Calu3 (cell line): ENCODE measurements around the gene C1QTNF1. TPM values are rescaled to one million over a fixed set of nuclear protein-coding genes. Genes with fewer than 3 reads are reported as not detected.

Source experiments
- BruUV-seq: library from RNA; stranded (reverse); fragments of 400-500 nt; replicated peaks from 2 replicates; lab custom pipeline; 2021; lab: Mats Ljungman, UMichigan
- CTCF ChIA-PET: fragments of 300-600 bp; sonication (Branson Sonifier 250); formaldehyde crosslinking; loops from one replicate; lab custom pipeline; 2022; ENCODE audit warnings: antibody characterized with exemption; lab: Charles Lee
- DNase-seq: peaks from one replicate; pipeline ENCODE4 v3.0.0; 2022
- H3K27ac Mint-ChIP-seq: one replicate; pipeline ENCODE4 v1.8.0; 2022; ENCODE audit warnings: mixed read lengths; ENCODE audit not compliant: unreplicated experiment
- H3K27me3 Mint-ChIP-seq: one replicate; pipeline ENCODE4 v1.8.0; 2022; ENCODE audit warnings: mixed read lengths; ENCODE audit not compliant: unreplicated experiment
- H3K36me3 Mint-ChIP-seq: one replicate; pipeline ENCODE4 v1.8.0; 2022; ENCODE audit warnings: mild to moderate bottlenecking, moderate library complexity, mixed read lengths; ENCODE audit not compliant: insufficient read depth, unreplicated experiment
- H3K4me1 Mint-ChIP-seq: one replicate; pipeline ENCODE4 v1.8.0; 2022; ENCODE audit warnings: mild to moderate bottlenecking, low read depth, mixed read lengths; ENCODE audit not compliant: unreplicated experiment
- H3K4me3 Mint-ChIP-seq: one replicate; pipeline ENCODE4 v1.8.0; 2022; ENCODE audit warnings: mild to moderate bottlenecking, low read depth, moderate library complexity, mixed read lengths; ENCODE audit not compliant: unreplicated experiment
- H3K9me3 Mint-ChIP-seq: one replicate; pipeline ENCODE4 v1.8.0; 2022; ENCODE audit warnings: low read depth, mixed read lengths; ENCODE audit not compliant: unreplicated experiment
- intact Hi-C: fragments of 100-400 bp; cut with micrococcal nuclease; formaldehyde crosslinking; loops from one replicate; pipeline ENCODE4 v1.10.0; 2022; ENCODE audit not compliant: unreplicated experiment
- total RNA-seq: library from RNA; stranded (reverse); gene quantifications from 2 replicates; pipeline ENCODE4 v1.2.3, GENCODE V29; 2022
- TF ChIP-seq, protein P1 (sequence below): fragments of 200-600 bp; IDR thresholded peaks from one replicate; pipeline ENCODE4 v1.8.0; 2022; ENCODE audit warnings: antibody characterized with exemption; ENCODE audit not compliant: unreplicated experiment

C1QTNF1 gene
- total RNA-seq, 1 experiment from 2014 or later: 3.3 TPM

DNA sequence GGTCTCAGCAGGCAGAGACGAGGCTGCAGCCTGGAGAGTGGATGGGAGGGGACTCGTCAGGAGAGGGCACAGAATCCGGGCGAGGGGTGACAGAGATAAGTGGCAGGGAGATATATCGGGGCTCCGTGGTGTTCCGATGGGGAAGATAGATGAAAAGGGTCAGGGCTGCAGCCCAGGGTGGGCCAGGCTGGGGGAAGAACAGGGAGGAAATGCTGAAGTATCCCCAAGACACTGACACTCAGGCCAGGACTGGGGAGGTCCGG lies 46.4 kb upstream of the C1QTNF1 start:
- H3K4me1 Mint-ChIP-seq: peaks cover 14% of the 10 kb centered on the region
- H3K36me3 Mint-ChIP-seq: peaks cover 67% of the 10 kb centered on the region
- H3K4me3 Mint-ChIP-seq: peak overlapping the region; percentile 77
- no peaks in the 10 kb centered on the region for H3K27me3 Mint-ChIP-seq
- BruUV-seq: no TSS peak
- CTCF ChIA-PET: no interaction called here
- DNase-seq: no peak
- H3K9me3 Mint-ChIP-seq: no peaks in the 10 kb centered on the region
- intact Hi-C loops: no loop called here
- H3K27ac Mint-ChIP-seq: no peak overlapping the region
- TF ChIP-seq, protein P1, sequence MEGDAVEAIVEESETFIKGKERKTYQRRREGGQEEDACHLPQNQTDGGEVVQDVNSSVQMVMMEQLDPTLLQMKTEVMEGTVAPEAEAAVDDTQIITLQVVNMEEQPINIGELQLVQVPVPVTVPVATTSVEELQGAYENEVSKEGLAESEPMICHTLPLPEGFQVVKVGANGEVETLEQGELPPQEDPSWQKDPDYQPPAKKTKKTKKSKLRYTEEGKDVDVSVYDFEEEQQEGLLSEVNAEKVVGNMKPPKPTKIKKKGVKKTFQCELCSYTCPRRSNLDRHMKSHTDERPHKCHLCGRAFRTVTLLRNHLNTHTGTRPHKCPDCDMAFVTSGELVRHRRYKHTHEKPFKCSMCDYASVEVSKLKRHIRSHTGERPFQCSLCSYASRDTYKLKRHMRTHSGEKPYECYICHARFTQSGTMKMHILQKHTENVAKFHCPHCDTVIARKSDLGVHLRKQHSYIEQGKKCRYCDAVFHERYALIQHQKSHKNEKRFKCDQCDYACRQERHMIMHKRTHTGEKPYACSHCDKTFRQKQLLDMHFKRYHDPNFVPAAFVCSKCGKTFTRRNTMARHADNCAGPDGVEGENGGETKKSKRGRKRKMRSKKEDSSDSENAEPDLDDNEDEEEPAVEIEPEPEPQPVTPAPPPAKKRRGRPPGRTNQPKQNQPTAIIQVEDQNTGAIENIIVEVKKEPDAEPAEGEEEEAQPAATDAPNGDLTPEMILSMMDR: no peak

DNA sequence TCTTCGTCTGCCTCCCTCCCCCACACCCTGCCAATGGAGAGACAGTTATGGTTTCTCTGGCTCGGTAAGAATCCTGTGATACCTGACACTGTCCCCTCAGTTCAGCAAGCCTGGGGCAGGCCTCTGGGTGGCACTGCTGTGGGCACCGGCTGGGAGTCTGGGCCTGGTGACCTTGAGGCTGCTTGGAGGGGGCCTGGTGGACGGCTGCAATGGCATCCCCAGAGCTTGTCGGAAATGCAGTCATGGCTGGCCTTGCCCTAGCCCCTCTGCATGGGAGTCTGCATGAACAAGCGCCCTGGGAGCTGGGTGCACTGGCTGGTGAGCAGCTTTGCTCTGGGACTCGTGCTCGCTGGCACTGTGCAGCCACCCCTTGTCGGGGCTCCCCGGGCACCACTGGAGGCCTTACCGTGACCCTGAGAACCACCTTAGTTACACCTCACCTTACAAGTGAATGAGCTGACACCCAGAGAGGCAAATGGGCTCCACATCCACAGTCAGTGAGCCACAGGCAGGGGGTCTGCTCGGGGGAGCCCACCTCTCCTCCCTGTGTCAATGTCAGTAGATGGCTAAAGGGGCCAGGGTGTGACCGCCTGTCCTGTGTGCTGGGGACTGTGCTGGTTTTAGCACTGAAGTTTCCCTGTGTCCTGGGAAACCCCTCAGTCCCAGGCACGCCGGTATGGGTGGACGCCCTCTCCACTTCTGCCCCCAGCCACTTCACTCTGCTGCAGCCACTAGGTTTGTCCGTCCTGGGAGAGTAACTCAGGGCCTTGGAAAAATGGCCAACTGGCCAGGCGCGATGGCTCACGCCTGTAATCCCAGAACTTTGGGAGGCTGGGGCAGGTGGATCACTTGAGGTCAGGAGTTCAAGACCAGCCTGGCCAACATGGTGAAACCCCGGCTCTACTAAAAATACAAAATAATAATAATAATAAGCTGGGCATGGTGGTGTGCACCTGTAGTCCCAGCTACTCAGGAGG lies 45.7 kb upstream of the C1QTNF1 start:
- CTCF ChIA-PET: interaction anchor here (1.3 kb wide), 1 partner anchor 112 kb away, joined by 3 read pairs; no protein-coding TSS in a partner anchor
- intact Hi-C loops: no loop called here
- Mint-ChIP-seq H3K9me3 (no peaks in the 10 kb centered on the region), H3K36me3 (peaks cover 61% of the 10 kb centered on the region), H3K27me3 (no peaks in the 10 kb centered on the region), H3K4me3 (peak overlapping the region; percentile 77), H3K4me1 (peaks cover 14% of the 10 kb centered on the region), H3K27ac (no peak overlapping the region)
- TF ChIP-seq, protein P1: no peak
- BruUV-seq: no TSS peak
- DNase-seq: peak; percentile 45

DNA sequence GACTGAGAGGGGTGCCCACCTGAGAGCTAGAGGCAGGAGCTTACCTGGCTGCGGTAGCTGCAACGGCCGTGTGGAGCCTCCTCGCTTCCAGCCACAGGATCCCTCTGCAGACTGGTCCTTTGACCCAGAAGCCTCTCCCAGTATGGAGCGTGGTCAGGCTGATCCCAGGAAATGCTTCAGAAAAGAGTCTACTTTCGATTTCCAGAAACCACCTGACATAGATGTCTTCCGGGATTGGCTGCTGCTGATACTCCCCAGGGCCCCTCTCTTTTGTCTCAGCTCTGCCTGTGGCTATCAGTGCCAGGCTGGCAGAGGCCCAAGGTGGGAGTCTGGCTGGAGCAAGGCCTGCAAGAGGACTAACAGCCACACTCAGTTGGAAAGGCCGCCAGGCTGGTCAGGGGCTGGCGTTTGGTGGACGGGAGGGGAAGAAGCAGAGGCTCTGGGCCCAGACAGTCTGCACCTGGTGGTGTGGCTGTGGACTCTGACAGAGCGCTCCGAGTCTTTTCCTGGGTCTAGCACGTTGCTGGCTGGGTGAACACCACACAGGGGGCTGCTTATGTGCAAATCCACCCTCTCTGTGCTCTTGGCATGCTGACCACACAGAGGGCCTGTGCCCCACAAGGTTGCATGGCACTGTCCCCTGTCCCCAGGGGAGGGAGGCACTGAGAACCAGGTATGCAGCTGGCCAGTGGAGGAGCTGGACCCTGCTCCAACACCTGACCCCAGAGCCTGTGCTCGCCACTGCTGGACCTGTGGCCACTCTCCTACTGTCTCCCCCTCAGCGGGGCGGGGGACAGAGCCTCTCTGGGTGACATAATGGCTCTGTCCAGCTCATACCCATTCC lies 44.0 kb upstream of the C1QTNF1 start, which contains the start of gene LGALS3BP:
Gene LGALS3BP, minus strand, starts transcription at position 144 of the 844 bp plus-strand sequence. CDS start 2,732 bp downstream, outside the sequence.
- H3K4me1 Mint-ChIP-seq: peaks cover 14% of the 10 kb centered on the region
- H3K4me3 Mint-ChIP-seq: peak within 1 kb of the TSS; percentile 77
- no peaks in the 10 kb centered on the region for H3K27me3 Mint-ChIP-seq
- intact Hi-C loops: no loop called here
- peak; percentile 77 for DNase-seq
- CTCF ChIA-PET: interaction anchor here (1.3 to 1.4 kb wide), 3 partner anchors 13 to 114 kb away, joined by 3 to 8 read pairs (median 3); no protein-coding TSS in a partner anchor
- peak within 1 kb of the TSS; percentile 52 for H3K27ac Mint-ChIP-seq
- no peaks in the 10 kb centered on the region for H3K9me3 Mint-ChIP-seq
- TF ChIP-seq, protein P1: no peak
- BruUV-seq: no TSS peak
- peaks cover 50% of the 10 kb centered on the region for H3K36me3 Mint-ChIP-seq

DNA sequence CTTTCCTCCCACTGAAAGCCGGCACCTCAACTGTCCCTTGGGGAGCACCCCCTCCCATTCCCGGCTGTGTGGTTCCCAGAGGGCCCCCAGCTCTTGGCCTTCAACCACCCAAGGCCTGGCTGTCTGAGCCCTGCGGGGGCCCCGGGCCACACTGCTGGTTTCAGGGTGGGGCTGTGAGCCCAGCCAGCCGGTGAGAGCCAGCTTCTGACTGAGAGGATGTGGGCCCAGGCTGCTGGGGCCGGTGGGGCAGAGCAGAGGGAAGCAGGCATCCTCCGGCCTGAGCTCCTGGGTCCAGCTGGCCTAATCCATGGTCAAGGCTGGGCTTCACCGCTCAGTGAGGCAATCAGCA lies 43.4 kb upstream of the C1QTNF1 start:
- CTCF ChIA-PET: interaction anchor here (1.3 to 1.4 kb wide), 2 partner anchors 13 to 16 kb away, joined by 3 to 8 read pairs; no protein-coding TSS in a partner anchor
- no peak for DNase-seq
- TF ChIP-seq, protein P1: no peak

More for the DNA sequence above, 43.4 kb upstream of the C1QTNF1 start:
- no peak overlapping the region for H3K4me3 Mint-ChIP-seq
- no peaks in the 10 kb centered on the region for H3K27me3 Mint-ChIP-seq
- H3K9me3 Mint-ChIP-seq: no peaks in the 10 kb centered on the region
- H3K36me3 Mint-ChIP-seq: peaks cover 46% of the 10 kb centered on the region
- BruUV-seq: no TSS peak
- peak overlapping the region; percentile 33 for H3K27ac Mint-ChIP-seq
- intact Hi-C loops: no loop called here
- H3K4me1 Mint-ChIP-seq: peaks cover 14% of the 10 kb centered on the region
